OCI-LY7 (cell line): ENCODE results near the gene IGF2BP1. TPM values are rescaled to one million over a fixed set of nuclear protein-coding genes. Genes with fewer than 3 reads are reported as not detected.

Experiments used
- BruUV-seq: library from RNA; stranded (reverse); fragments of 400-500 nt; replicated peaks from 2 replicates; lab custom pipeline; 2021; lab: Mats Ljungman, UMichigan
- CTCF ChIA-PET: fragments of 300-600 bp; sonication (Branson Sonifier 250); formaldehyde crosslinking; loops from one replicate; lab custom pipeline; 2022; ENCODE audit warnings: antibody characterized with exemption; ENCODE audit not compliant: unreplicated experiment; lab: Charles Lee
- POLR2A ChIA-PET: fragments of 300-600 bp; sonication (Branson Sonifier 250); formaldehyde crosslinking; loops from one replicate; lab custom pipeline; 2022; ENCODE audit warnings: antibody characterized with exemption; lab: Charles Lee
- DNase-seq: peaks from one replicate; pipeline ENCODE4 v3.0.0-alpha.2; 2015; ENCODE audit warnings: low spot score
- H2AFZ ChIP-seq: fragments of 200-600 bp; sonication (generic), shearing (Covaris generic); 2 replicates; pipeline ENCODE4 v1.6.1; 2014; ENCODE audit warnings: mild to moderate bottlenecking, antibody characterized with exemption, low read length, moderate library complexity
- H3K27ac ChIP-seq: fragments of 200-600 bp; sonication (generic); 2 replicates; pipeline ENCODE4 v1.5.1; 2014; ENCODE audit warnings: mixed run types, low read depth, mild to moderate bottlenecking, moderate library complexity, low read length, inconsistent platforms; ENCODE audit not compliant: poor library complexity, severe bottlenecking
- H3K36me3 ChIP-seq: fragments of 200-600 bp; sonication (generic); 2 replicates; pipeline ENCODE4 v1.6.1; 2014; ENCODE audit warnings: mild to moderate bottlenecking, antibody characterized with exemption, low read length, moderate library complexity, mixed read lengths; ENCODE audit not compliant: insufficient read depth
- H3K4me1 ChIP-seq: fragments of 200-600 bp; sonication (generic); 2 replicates; pipeline ENCODE4 v1.5.1; 2014; ENCODE audit warnings: mild to moderate bottlenecking, low read length; ENCODE audit not compliant: insufficient read depth, poor library complexity, severe bottlenecking
- H3K4me2 ChIP-seq: fragments of 200-600 bp; sonication (generic); 2 replicates; pipeline ENCODE4 v1.6.1; 2014; ENCODE audit warnings: mild to moderate bottlenecking, low read length
- H3K4me3 ChIP-seq: fragments of 200-600 bp; sonication (generic); 2 replicates; pipeline ENCODE4 v1.5.1; 2014; ENCODE audit warnings: mild to moderate bottlenecking, low read depth, low read length; ENCODE audit not compliant: poor library complexity, severe bottlenecking
- H3K79me2 ChIP-seq: fragments of 200-600 bp; sonication (generic); 2 replicates; pipeline ENCODE4 v1.6.1; 2016; ENCODE audit warnings: low read depth, mild to moderate bottlenecking, low read length, moderate library complexity, mixed read lengths; ENCODE audit not compliant: insufficient read depth
- H3K9me2 ChIP-seq: fragments of 200-600 bp; sonication (generic); 2 replicates; pipeline ENCODE4 v1.6.1; 2016; ENCODE audit warnings: mild to moderate bottlenecking, low read length, mixed read lengths; ENCODE audit not compliant: insufficient read depth
- H3K9me3 ChIP-seq: fragments of 200-600 bp; sonication (generic); 2 replicates; pipeline ENCODE4 v1.6.1; 2014; ENCODE audit warnings: mild to moderate bottlenecking, mixed run types, low read length, mixed read lengths
- H4K20me1 ChIP-seq: fragments of 200-600 bp; sonication (generic); 2 replicates; pipeline ENCODE4 v1.6.1; 2014; ENCODE audit warnings: mild to moderate bottlenecking, antibody characterized with exemption, low read length, moderate library complexity, mixed read lengths; ENCODE audit not compliant: insufficient read depth
- CTCF ChIP-seq: fragments of 200-600 bp; sonication (generic); conservative IDR thresholded peaks from 2 replicates; pipeline ENCODE4 v1.5.1; 2014; ENCODE audit warnings: mild to moderate bottlenecking, antibody characterized with exemption, low read length, moderate library complexity, mixed read lengths
- EZH2phosphoT487 ChIP-seq: fragments of 200-600 bp; sonication (generic); IDR thresholded peaks from 2 replicates; pipeline ENCODE4 v1.6.1; 2018; ENCODE audit warnings: low read depth, borderline replicate concordance, mild to moderate bottlenecking, mixed run types, antibody characterized with exemption, low read length, moderate library complexity, mixed read lengths
- intact Hi-C: fragments of 100-400 bp; cut with micrococcal nuclease; formaldehyde crosslinking; loops from one replicate; pipeline ENCODE4 v1.10.0; 2022; ENCODE audit not compliant: unreplicated experiment
- small RNA-seq: library from RNA; depleted of rRNA; stranded (forward); fragments of <200 nt; gene quantifications from one replicate; pipeline ENCODE3, GENCODE V24; 2014
- total RNA-seq, 2 experiments: library from RNA; depleted of rRNA in 1 of 2; stranded (reverse); fragments of >200 nt in 1 of 2; shearing (Covaris generic) in 1 of 2; gene quantifications; 2 replicates each; pipeline ENCODE4 v1.2.3, GENCODE V29; 2014 to 2022

Gene IGF2BP1
- total RNA-seq, 2 experiments from 2014 or later: 18.9 to 46.4 TPM

- no peak for DNase-seq
- CTCF ChIA-PET: no interaction called here
- no peak overlapping the region for H2AFZ ChIP-seq
- BruUV-seq: no TSS peak
- TF ChIP-seq CTCF: no peak
- no peak for TF ChIP-seq EZH2phosphoT487
- no peaks in the 10 kb centered on the region for H4K20me1 ChIP-seq
- intact Hi-C loops: no loop called here
- H3K9me3 ChIP-seq: no peaks in the 10 kb centered on the region
- H3K36me3 ChIP-seq: no peaks in the 10 kb centered on the region
- H3K4me3 ChIP-seq: no peak overlapping the region
- no peak overlapping the region for H3K27ac ChIP-seq
- H3K4me1 ChIP-seq: no peaks in the 10 kb centered on the region
- H3K4me2 ChIP-seq: no peak overlapping the region
- H3K9me2 ChIP-seq: no peaks in the 10 kb centered on the region
- no peaks in the 10 kb centered on the region for H3K79me2 ChIP-seq
- POLR2A ChIA-PET: no interaction called here
Measured at GRCh38 chr17:49104511-49105074, 107.4 kb downstream of the IGF2BP1 start.

Small RNAs within 50 kb of the gene (small RNA-seq; reads per million reads assigned to genes)
- not detected for gene RF00017
- gene RF01210: not detected
- gene RNU1-42P: not detected
- not detected for gene RNU6-826P

Other genes with a start within 250 kb of the IGF2BP1 start
- gene TTLL6, start 180.2 kb upstream of the IGF2BP1 start, total RNA-seq (2014; rRNA removed; shearing (Covaris generic)): not detected in 2 replicates
- not detected in 2 replicates for gene TTLL6, start 180.2 kb upstream of the IGF2BP1 start, total RNA-seq (2022)
- gene CALCOCO2, start 166.3 kb upstream of the IGF2BP1 start, total RNA-seq (2014; rRNA removed; shearing (Covaris generic)): 15.3 and 22.7 TPM in 2 replicates
- gene CALCOCO2, start 166.3 kb upstream of the IGF2BP1 start, total RNA-seq (2022): 64.5 and 77.9 TPM in 2 replicates
- 97.4 and 120 TPM in 2 replicates for gene ATP5MC1, start 104.6 kb upstream of the IGF2BP1 start, total RNA-seq (2014; rRNA removed; shearing (Covaris generic))
- gene ATP5MC1, start 104.6 kb upstream of the IGF2BP1 start, total RNA-seq (2022): 96.4 and 135 TPM in 2 replicates
- 44.7 and 52.3 TPM in 2 replicates for gene UBE2Z, start 89.0 kb upstream of the IGF2BP1 start, total RNA-seq (2014; rRNA removed; shearing (Covaris generic))
- gene UBE2Z, start 89.0 kb upstream of the IGF2BP1 start, total RNA-seq (2022): 81.1 and 81.2 TPM in 2 replicates
- 45.8 and 57.2 TPM in 2 replicates for gene SNF8, start 52.5 kb upstream of the IGF2BP1 start, total RNA-seq (2014; rRNA removed; shearing (Covaris generic))
- gene SNF8, start 52.5 kb upstream of the IGF2BP1 start, total RNA-seq (2022): 73.3 and 92.2 TPM in 2 replicates
- not detected in 2 replicates for gene GIP, start 28.8 kb upstream of the IGF2BP1 start, total RNA-seq (2014; rRNA removed; shearing (Covaris generic))
- not detected in 2 replicates for gene GIP, start 28.8 kb upstream of the IGF2BP1 start, total RNA-seq (2022)
- gene B4GALNT2, start 135.4 kb downstream of the IGF2BP1 start, total RNA-seq (2014; rRNA removed; shearing (Covaris generic)): not detected in 2 replicates
- gene B4GALNT2, start 135.4 kb downstream of the IGF2BP1 start, total RNA-seq (2022): not detected in 2 replicates
- 13.3 and 15.4 TPM in 2 replicates for gene GNGT2, start 213.2 kb downstream of the IGF2BP1 start, total RNA-seq (2014; rRNA removed; shearing (Covaris generic))
- 32.6 and 33.4 TPM in 2 replicates for gene GNGT2, start 213.2 kb downstream of the IGF2BP1 start, total RNA-seq (2022)
- gene ABI3, start 213.3 kb downstream of the IGF2BP1 start, total RNA-seq (2014; rRNA removed; shearing (Covaris generic)): 16.8 and 24.0 TPM in 2 replicates
- gene ABI3, start 213.3 kb downstream of the IGF2BP1 start, total RNA-seq (2022): 23.6 and 29.5 TPM in 2 replicates
- not detected in 2 replicates for gene PHOSPHO1, start 233.4 kb downstream of the IGF2BP1 start, total RNA-seq (2014; rRNA removed; shearing (Covaris generic))
- not detected in 2 replicates for gene PHOSPHO1, start 233.4 kb downstream of the IGF2BP1 start, total RNA-seq (2022)